HFF-Myc (cell line): Measurements from ENCODE around the gene ZFP92.

Source experiments
- DNase-seq: peaks from one replicate; pipeline ENCODE4 v3.0.0-alpha.2; 2011; ENCODE audit warnings: low read depth; ENCODE audit errors: extremely low read depth
- H3K4me3 ChIP-seq: replicated peaks from 2 replicates; pipeline ENCODE4 v1.5.1; 2011; ENCODE audit warnings: low read depth, mild to moderate bottlenecking, control low read depth, low read length
- CTCF ChIP-seq: IDR thresholded peaks from 2 replicates; pipeline ENCODE4 v1.5.1; 2012; ENCODE audit warnings: mild to moderate bottlenecking, low read depth, low read length, control low read depth; ENCODE audit errors: missing control alignments

ZFP92 gene

GRCh38 chrX:153443476-153444332, 32.4 kb downstream of the ZFP92 start:
- no peak for TF ChIP-seq CTCF
- H3K4me3 ChIP-seq = no peak overlapping the region
- DNase-seq = no peak

- no peak overlapping the region for H3K4me3 ChIP-seq
- no peak for DNase-seq
- no peak for TF ChIP-seq CTCF
These were observed 33.2 kb downstream of the ZFP92 start for GRCh38 chrX:153444333-153445011.

- no peak for TF ChIP-seq CTCF
- DNase-seq = no peak
- H3K4me3 ChIP-seq = no peak overlapping the region
These were observed 34.0 kb downstream of the ZFP92 start for GRCh38 chrX:153445106-153445855.

- no peak for DNase-seq
- no peak for TF ChIP-seq CTCF
- no peak within 1 kb of the TSS for H3K4me3 ChIP-seq
These were observed 34.8 kb downstream of the ZFP92 start, which contains the start of gene TREX2 for GRCh38 chrX:153445856-153446635. TREX2 (minus strand) TSS chrX:153446056; CDS start chrX:153445430, 626 bp downstream.

- TF ChIP-seq CTCF = no peak
- DNase-seq = no peak
- no peak overlapping the region for H3K4me3 ChIP-seq
These were observed 35.3 kb downstream of the ZFP92 start for GRCh38 chrX:153446636-153446936.

- no peak for DNase-seq
- TF ChIP-seq CTCF = no peak
- no peak overlapping the region for H3K4me3 ChIP-seq
These were observed 35.8 kb downstream of the ZFP92 start for GRCh38 chrX:153446950-153447580.
